GM12878 (cell line): Measurements from ENCODE around the gene BOD1L1. TPM values are rescaled to one million over a fixed set of nuclear protein-coding genes. Genes with fewer than 3 reads are reported as not detected.

Experiments
- ATAC-seq: fragments of 200-7000 bp; cut with Tn5 transposase; 3 replicates; pipeline ENCODE4 v1.9.1; 2020; ENCODE audit warnings: mild to moderate bottlenecking, moderate library complexity
- BruUV-seq: library from RNA; stranded (reverse); fragments of 400-500 nt; replicated peaks from 2 replicates; lab custom pipeline; 2021; lab: Mats Ljungman, UMichigan
- CTCF ChIA-PET: fragments of 300-600 bp; sonication (Branson Sonifier 250); formaldehyde crosslinking; extraction: SDS; loops from one replicate; lab custom pipeline; 2021; ENCODE audit warnings: inconsistent platforms; lab: Yijun Ruan, JAX
- POLR2A ChIA-PET: fragments of 350-600 bp; formaldehyde crosslinking; extraction: SDS; loops from one replicate; lab custom pipeline; 2021; ENCODE audit warnings: inconsistent platforms; lab: Charles Lee
- RAD21 ChIA-PET: fragments of 300-600 bp; sonication (Branson Sonifier 250); formaldehyde crosslinking; loops from one replicate; lab custom pipeline; 2023; ENCODE audit warnings: antibody characterized with exemption; ENCODE audit not compliant: unreplicated experiment; lab: Charles Lee
- SMC1A ChIA-PET: fragments of 300-600 bp; sonication (Branson Sonifier 250); formaldehyde crosslinking; loops from one replicate; lab custom pipeline; 2023; ENCODE audit not compliant: unreplicated experiment, uncharacterized antibody; lab: Charles Lee
- DNase-seq: peaks from one replicate; pipeline ENCODE4 v3.0.0-alpha.2; 2011; ENCODE audit warnings: low read depth, low spot score
- FAIRE-seq: peaks from 3 replicates; lab custom pipeline; 2011; peaks lifted over from hg19 to GRCh38; lab: Jason Lieb, UNC
- H2AFZ ChIP-seq: 2 replicates; pipeline ENCODE4 v1.6.0; 2011; ENCODE audit warnings: low read depth, low read length, control low read depth; ENCODE audit not compliant: control insufficient read depth
- H3K27ac ChIP-seq: 2 replicates; pipeline ENCODE4 v1.5.1; 2011; ENCODE audit warnings: control low read depth; ENCODE audit not compliant: control insufficient read depth, insufficient read depth
- H3K27me3 ChIP-seq, 2 experiments: replicated peaks in 1 of 2; 2 replicates each; pipeline versions ENCODE4 v1.6.0 to v1.6.1; 2011; ENCODE audit warnings: low read length in 1 of 2; ENCODE audit not compliant: control insufficient read depth in 2 of 2, insufficient read depth in 2 of 2
- H3K36me3 ChIP-seq, 2 experiments: 2 replicates each; pipeline ENCODE4 v1.5.1; 2011; ENCODE audit warnings: low read length in 1 of 2; ENCODE audit not compliant: control insufficient read depth in 2 of 2, insufficient read depth in 2 of 2
- H3K4me1 ChIP-seq: 2 replicates; pipeline ENCODE4 v1.6.1; 2011; ENCODE audit warnings: mild to moderate bottlenecking, low read length, moderate library complexity, mixed read lengths; ENCODE audit not compliant: control insufficient read depth, insufficient read depth
- H3K4me2 ChIP-seq: 2 replicates; pipeline ENCODE4 v1.6.0; 2011; ENCODE audit warnings: control low read depth; ENCODE audit not compliant: control insufficient read depth, insufficient read depth
- H3K4me3 ChIP-seq: fragments of 200-600 bp; sonication (generic); 2 replicates; pipeline ENCODE4 v1.5.1; 2016
- H3K79me2 ChIP-seq: 2 replicates; pipeline ENCODE4 v1.6.0; 2011; ENCODE audit warnings: low read length; ENCODE audit not compliant: control insufficient read depth, insufficient read depth
- H3K9ac ChIP-seq: 2 replicates; pipeline ENCODE4 v1.8.0; 2011; ENCODE audit warnings: low read length, control low read depth, mixed read lengths; ENCODE audit not compliant: control insufficient read depth, insufficient read depth
- H3K9me3 ChIP-seq: replicated peaks from 3 replicates; pipeline ENCODE4 v1.5.1; 2011; ENCODE audit warnings: mild to moderate bottlenecking, low read length; ENCODE audit not compliant: control insufficient read depth, insufficient read depth
- H4K20me1 ChIP-seq: 2 replicates; pipeline ENCODE4 v1.6.0; 2011; ENCODE audit not compliant: control insufficient read depth, insufficient read depth
- ASH2L ChIP-seq: fragments of 300-600, 200-600 bp; sonication (generic); IDR thresholded peaks from 2 replicates; pipeline ENCODE4 v1.6.1; 2017; ENCODE audit warnings: low read depth, mild to moderate bottlenecking, borderline replicate concordance
- ATF7 ChIP-seq: fragments of 450-650 bp; IDR thresholded peaks from 2 replicates; pipeline ENCODE4 v1.6.1; 2016; ENCODE audit warnings: low read depth, mild to moderate bottlenecking
- BACH1 ChIP-seq: fragments of 450-650 bp; IDR thresholded peaks from 2 replicates; pipeline ENCODE4 v1.6.1; 2017; ENCODE audit warnings: mild to moderate bottlenecking, borderline replicate concordance
- BMI1 ChIP-seq: fragments of 450-650 bp; IDR thresholded peaks from 2 replicates; pipeline ENCODE4 v1.6.1; 2016; ENCODE audit warnings: mild to moderate bottlenecking, moderate library complexity, borderline replicate concordance
- CHD1 ChIP-seq: IDR thresholded peaks from 2 replicates; pipeline ENCODE4 v1.6.1; 2012; ENCODE audit warnings: low read depth, low read length, improper control_type of control experiment
- E2F4 ChIP-seq: IDR thresholded peaks from 2 replicates; pipeline ENCODE4 v1.6.1; 2012; ENCODE audit warnings: low read depth, low read length, improper control_type of control experiment
- GABPA ChIP-seq: IDR thresholded peaks from 2 replicates; pipeline ENCODE4 v1.6.1; 2014; ENCODE audit warnings: antibody characterized with exemption, low read depth, mild to moderate bottlenecking, inconsistent platforms
- GATAD2B ChIP-seq: fragments of 450-650 bp; conservative IDR thresholded peaks from 2 replicates; pipeline ENCODE4 v1.6.1; 2017; ENCODE audit warnings: low read depth, mild to moderate bottlenecking, moderate library complexity
- HCFC1 ChIP-seq: fragments of 150-350 bp; IDR thresholded peaks from 2 replicates; pipeline ENCODE4 v1.6.1; 2014; ENCODE audit warnings: low read length
- KAT2A ChIP-seq: conservative IDR thresholded peaks from 2 replicates; pipeline ENCODE4 v1.6.1; 2011; ENCODE audit warnings: low read depth, low read length; ENCODE audit not compliant: control insufficient read depth
- LARP7 ChIP-seq: fragments of 450-650 bp; IDR thresholded peaks from 2 replicates; pipeline ENCODE4 v1.6.1; 2017; ENCODE audit warnings: mild to moderate bottlenecking
- MEF2B ChIP-seq: fragments of 450-650 bp; IDR thresholded peaks from 2 replicates; pipeline ENCODE4 v1.6.1; 2018; ENCODE audit warnings: mild to moderate bottlenecking, moderate library complexity; ENCODE audit not compliant: partially characterized antibody, poor library complexity, severe bottlenecking
- MLLT1 ChIP-seq: fragments of 450-650 bp; IDR thresholded peaks from 2 replicates; pipeline ENCODE4 v1.6.1; 2016; ENCODE audit warnings: mild to moderate bottlenecking
- NFXL1 ChIP-seq: fragments of 450-650 bp; IDR thresholded peaks from 2 replicates; pipeline ENCODE4 v1.6.1; 2017; ENCODE audit warnings: antibody characterized with exemption, mild to moderate bottlenecking, borderline replicate concordance
- SMAD5 ChIP-seq: IDR thresholded peaks from 2 replicates; pipeline ENCODE4 v1.6.1; 2016; ENCODE audit warnings: antibody characterized with exemption, low read depth
- STAT1 ChIP-seq: fragments of 450-650 bp; conservative IDR thresholded peaks from 2 replicates; pipeline ENCODE4 v1.6.1; 2014; ENCODE audit warnings: antibody characterized with exemption, mild to moderate bottlenecking
- WRNIP1 ChIP-seq: IDR thresholded peaks from 2 replicates; pipeline ENCODE4 v1.6.1; 2011; ENCODE audit warnings: low read depth, low read length, improper control_type of control experiment, borderline replicate concordance
- ZBED1 ChIP-seq: IDR thresholded peaks from 2 replicates; pipeline ENCODE4 v1.6.1; 2016; ENCODE audit warnings: borderline replicate concordance
- WGBS: methylation state at CpG from one replicate; pipeline ENCODE4 v1.1.6; 2016; ENCODE audit warnings: low lambda C conversion rate; ENCODE audit not compliant: insufficient replicate concordance, insufficient coverage; ENCODE audit errors: missing lambda C conversion rate; 5-methylcytosine and 5-hydroxymethylcytosine counted together
- in situ Hi-C: fragments of 300-500 bp; cut with MboI; formaldehyde crosslinking; loops from 9 replicates; pipeline ENCODE4 v1.14.3; 2018; ENCODE audit warnings: mixed read lengths
- intact Hi-C: fragments of 100-400 bp; cut with micrococcal nuclease; formaldehyde crosslinking; loops from one replicate; pipeline ENCODE4 v1.14.2; 2022; ENCODE audit not compliant: unreplicated experiment
- polyA plus RNA-seq, 11 experiments: library from polyadenylated mRNA; depleted of rRNA in 4 of 11; unstranded in 6 of 11; stranded (reverse) in 5 of 11; fragments of >200 nt; fragmentation: Nextera tagmentation in 4 of 11; fragmentation: Illumina TruSeq in 1 of 11; extraction: Ambion mirVana in 4 of 11; extraction: Trizol in 1 of 11; gene quantifications; 1 replicate in 1 of 11; 2 replicates in 10 of 11; pipeline versions ENCODE4 v1.2.1 to v1.2.3, GENCODE V29; 2011 to 2016; ENCODE audit warnings: inconsistent platforms in 2 of 11, missing spikeins in 2 of 11, low read depth in 1 of 11
- total RNA-seq, 4 experiments: library from RNA; depleted of rRNA in 3 of 4; stranded (reverse); fragments of >200 nt in 3 of 4; fragmentation: Illumina TruSeq in 1 of 4; extraction: Trizol in 1 of 4; gene quantifications; 2 replicates each; pipeline versions ENCODE4 v1.2.1 to v1.2.3, GENCODE V29; 2013 to 2021

The BOD1L1 gene
- total and polyA plus RNA-seq, 10 of the 15 experiments (the other 5 are each of a cell fraction or from before 2014, with no cell fraction given): 6.8 to 41.6 (median 24.3) TPM

- H4K20me1 ChIP-seq: no peaks in the 10 kb centered on the region
- no peak overlapping the region for H3K27ac ChIP-seq
- no peak overlapping the region for H3K4me3 ChIP-seq
- no peak overlapping the region for H3K9ac ChIP-seq
- no peak for ATAC-seq
- ChIA-PET POLR2A (no interaction called here), SMC1A (no interaction called here), CTCF (interaction anchor here (0.9 kb wide), 1 partner anchor 38 kb away, joined by 4 read pairs; no protein-coding TSS in a partner anchor), RAD21 (no interaction called here)
- H3K27me3 ChIP-seq: no peaks in the 10 kb centered on the region
- TF ChIP-seq MLLT1 (no peak), MEF2B (no peak), LARP7 (no peak), STAT1 (no peak), ATF7 (no peak), NFXL1 (no peak), HCFC1 (no peak), ASH2L (no peak), BACH1 (no peak), SMAD5 (no peak), E2F4 (no peak), CHD1 (no peak), GABPA (no peak), ZBED1 (no peak), GATAD2B (no peak), BMI1 (no peak), WRNIP1 (no peak), KAT2A (no peak)
- intact Hi-C loops: no loop called here
- DNase-seq: no peak
- peaks cover 2 to 14% of the 10 kb centered on the region in 2 experiments for H3K36me3 ChIP-seq
- H3K4me2 ChIP-seq: no peak overlapping the region
- BruUV-seq: no TSS peak
- WGBS: 96% methylated on average over 4 of the region's 4 CpGs
- H3K9me3 ChIP-seq: no peaks in the 10 kb centered on the region
- H3K79me2 ChIP-seq: no peaks in the 10 kb centered on the region; the same call in none of the 2 replicates
- in situ Hi-C loops: no loop called here
- no peak for FAIRE-seq
- no peak overlapping the region for H2AFZ ChIP-seq
- H3K4me1 ChIP-seq: peaks cover 25% of the 10 kb centered on the region
These were observed 10.9 kb downstream of the BOD1L1 start for GRCh38 chr4:13616597-13616996.
